ENCODE data around the gene GGACT.

DNA sequence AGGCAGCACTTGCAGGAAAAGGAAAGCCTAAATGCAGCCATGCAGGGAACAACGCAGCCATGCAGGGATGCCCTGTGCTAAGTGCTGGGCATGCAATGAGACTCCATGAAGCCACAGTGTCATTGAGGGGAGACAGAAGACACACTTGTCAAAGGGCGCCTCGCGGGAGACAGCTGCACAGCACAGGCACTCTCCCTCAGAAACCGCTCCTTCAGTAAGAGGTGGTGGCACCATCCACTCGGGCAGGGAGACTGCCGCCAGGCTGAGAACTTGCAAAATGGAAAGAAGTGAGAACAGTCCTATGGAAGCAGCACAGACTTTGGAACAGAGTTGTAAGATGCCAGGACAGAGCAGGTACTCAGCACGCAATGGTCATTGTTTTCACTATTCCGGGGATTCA lies 51.1 kb downstream of the GGACT start:
- TF ChIP-seq, protein P1, sequence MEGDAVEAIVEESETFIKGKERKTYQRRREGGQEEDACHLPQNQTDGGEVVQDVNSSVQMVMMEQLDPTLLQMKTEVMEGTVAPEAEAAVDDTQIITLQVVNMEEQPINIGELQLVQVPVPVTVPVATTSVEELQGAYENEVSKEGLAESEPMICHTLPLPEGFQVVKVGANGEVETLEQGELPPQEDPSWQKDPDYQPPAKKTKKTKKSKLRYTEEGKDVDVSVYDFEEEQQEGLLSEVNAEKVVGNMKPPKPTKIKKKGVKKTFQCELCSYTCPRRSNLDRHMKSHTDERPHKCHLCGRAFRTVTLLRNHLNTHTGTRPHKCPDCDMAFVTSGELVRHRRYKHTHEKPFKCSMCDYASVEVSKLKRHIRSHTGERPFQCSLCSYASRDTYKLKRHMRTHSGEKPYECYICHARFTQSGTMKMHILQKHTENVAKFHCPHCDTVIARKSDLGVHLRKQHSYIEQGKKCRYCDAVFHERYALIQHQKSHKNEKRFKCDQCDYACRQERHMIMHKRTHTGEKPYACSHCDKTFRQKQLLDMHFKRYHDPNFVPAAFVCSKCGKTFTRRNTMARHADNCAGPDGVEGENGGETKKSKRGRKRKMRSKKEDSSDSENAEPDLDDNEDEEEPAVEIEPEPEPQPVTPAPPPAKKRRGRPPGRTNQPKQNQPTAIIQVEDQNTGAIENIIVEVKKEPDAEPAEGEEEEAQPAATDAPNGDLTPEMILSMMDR (IDR thresholded peaks at IDR 0.05) = no peak
- no peak for TF ChIP-seq POLR2A (IDR thresholded peaks at IDR 0.05)

All from body of pancreas (tissue), 4 donors.